HL-60 (cell line): ENCODE results near the gene GGA3.

Experiments used
- DNase-seq, 2 experiments: peaks; one replicate each; pipeline ENCODE4 v3.0.0-alpha.2; 2010 to 2020; ENCODE audit warnings: low read depth in 1 of 2, low spot score in 1 of 2
- H3K27ac ChIP-seq: fragments of 250-450 bp; sonication (Bioruptor Pico); replicated peaks from 2 replicates; pipeline ENCODE4 v1.5.1; 2020; ENCODE audit warnings: mild to moderate bottlenecking, moderate library complexity
- H3K27me3 ChIP-seq: fragments of 250-450 bp; sonication (Bioruptor Pico); 2 replicates; pipeline ENCODE4 v1.5.1; 2021; ENCODE audit warnings: mild to moderate bottlenecking, moderate library complexity; ENCODE audit not compliant: insufficient read depth, poor library complexity, severe bottlenecking
- H3K4me3 ChIP-seq: replicated peaks from 2 replicates; pipeline ENCODE4 v1.5.1; 2011; ENCODE audit warnings: mild to moderate bottlenecking, control low read depth, low read length; ENCODE audit not compliant: insufficient read depth
- GABPA ChIP-seq: IDR thresholded peaks from 2 replicates; pipeline ENCODE4 v1.6.1; 2012; ENCODE audit warnings: low read depth
- POLR2AphosphoS5 ChIP-seq: IDR thresholded peaks from 2 replicates; pipeline ENCODE4 v1.6.1; 2012; ENCODE audit warnings: low read depth
- SPI1 ChIP-seq: IDR thresholded peaks from 2 replicates; pipeline ENCODE4 v1.6.1; 2012; ENCODE audit warnings: low read depth, mild to moderate bottlenecking, borderline replicate concordance
- TF ChIP-seq, protein P1 (sequence below): IDR thresholded peaks from 2 replicates; pipeline ENCODE4 v1.6.1; 2012; ENCODE audit warnings: low read depth; ENCODE audit not compliant: insufficient replicate concordance
- TF ChIP-seq, protein P2 (sequence below): IDR thresholded peaks from one replicate; pipeline ENCODE4 v1.5.1; 2011; ENCODE audit warnings: low read length, control low read depth, inconsistent platforms; ENCODE audit not compliant: insufficient read depth

GGA3 gene

DNA sequence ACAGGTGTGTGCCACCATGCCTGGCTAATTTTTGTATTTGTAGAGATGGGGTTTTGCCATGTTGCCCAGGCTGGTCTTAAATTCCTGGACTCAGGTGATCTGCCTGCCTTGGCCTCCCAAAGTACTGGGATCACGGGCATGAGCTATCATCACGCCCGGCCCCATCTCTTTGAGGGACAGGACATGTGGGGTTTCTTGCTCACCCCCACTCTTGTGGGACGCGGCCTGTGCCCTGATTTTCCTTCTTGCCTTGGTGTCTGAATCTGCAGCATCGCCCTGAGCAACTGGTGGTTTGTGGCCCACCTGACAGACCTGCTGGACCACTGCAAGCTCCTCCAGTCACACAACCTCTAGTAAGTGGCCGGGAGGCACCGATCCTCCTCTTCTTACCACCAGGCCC is 30.3 kb downstream of the GGA3 start:
- no peak for TF ChIP-seq SPI1
- TF ChIP-seq, protein P1, sequence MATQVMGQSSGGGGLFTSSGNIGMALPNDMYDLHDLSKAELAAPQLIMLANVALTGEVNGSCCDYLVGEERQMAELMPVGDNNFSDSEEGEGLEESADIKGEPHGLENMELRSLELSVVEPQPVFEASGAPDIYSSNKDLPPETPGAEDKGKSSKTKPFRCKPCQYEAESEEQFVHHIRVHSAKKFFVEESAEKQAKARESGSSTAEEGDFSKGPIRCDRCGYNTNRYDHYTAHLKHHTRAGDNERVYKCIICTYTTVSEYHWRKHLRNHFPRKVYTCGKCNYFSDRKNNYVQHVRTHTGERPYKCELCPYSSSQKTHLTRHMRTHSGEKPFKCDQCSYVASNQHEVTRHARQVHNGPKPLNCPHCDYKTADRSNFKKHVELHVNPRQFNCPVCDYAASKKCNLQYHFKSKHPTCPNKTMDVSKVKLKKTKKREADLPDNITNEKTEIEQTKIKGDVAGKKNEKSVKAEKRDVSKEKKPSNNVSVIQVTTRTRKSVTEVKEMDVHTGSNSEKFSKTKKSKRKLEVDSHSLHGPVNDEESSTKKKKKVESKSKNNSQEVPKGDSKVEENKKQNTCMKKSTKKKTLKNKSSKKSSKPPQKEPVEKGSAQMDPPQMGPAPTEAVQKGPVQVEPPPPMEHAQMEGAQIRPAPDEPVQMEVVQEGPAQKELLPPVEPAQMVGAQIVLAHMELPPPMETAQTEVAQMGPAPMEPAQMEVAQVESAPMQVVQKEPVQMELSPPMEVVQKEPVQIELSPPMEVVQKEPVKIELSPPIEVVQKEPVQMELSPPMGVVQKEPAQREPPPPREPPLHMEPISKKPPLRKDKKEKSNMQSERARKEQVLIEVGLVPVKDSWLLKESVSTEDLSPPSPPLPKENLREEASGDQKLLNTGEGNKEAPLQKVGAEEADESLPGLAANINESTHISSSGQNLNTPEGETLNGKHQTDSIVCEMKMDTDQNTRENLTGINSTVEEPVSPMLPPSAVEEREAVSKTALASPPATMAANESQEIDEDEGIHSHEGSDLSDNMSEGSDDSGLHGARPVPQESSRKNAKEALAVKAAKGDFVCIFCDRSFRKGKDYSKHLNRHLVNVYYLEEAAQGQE = no peak
- TF ChIP-seq, protein P2, sequence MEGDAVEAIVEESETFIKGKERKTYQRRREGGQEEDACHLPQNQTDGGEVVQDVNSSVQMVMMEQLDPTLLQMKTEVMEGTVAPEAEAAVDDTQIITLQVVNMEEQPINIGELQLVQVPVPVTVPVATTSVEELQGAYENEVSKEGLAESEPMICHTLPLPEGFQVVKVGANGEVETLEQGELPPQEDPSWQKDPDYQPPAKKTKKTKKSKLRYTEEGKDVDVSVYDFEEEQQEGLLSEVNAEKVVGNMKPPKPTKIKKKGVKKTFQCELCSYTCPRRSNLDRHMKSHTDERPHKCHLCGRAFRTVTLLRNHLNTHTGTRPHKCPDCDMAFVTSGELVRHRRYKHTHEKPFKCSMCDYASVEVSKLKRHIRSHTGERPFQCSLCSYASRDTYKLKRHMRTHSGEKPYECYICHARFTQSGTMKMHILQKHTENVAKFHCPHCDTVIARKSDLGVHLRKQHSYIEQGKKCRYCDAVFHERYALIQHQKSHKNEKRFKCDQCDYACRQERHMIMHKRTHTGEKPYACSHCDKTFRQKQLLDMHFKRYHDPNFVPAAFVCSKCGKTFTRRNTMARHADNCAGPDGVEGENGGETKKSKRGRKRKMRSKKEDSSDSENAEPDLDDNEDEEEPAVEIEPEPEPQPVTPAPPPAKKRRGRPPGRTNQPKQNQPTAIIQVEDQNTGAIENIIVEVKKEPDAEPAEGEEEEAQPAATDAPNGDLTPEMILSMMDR = no peak
- TF ChIP-seq GABPA = no peak
- TF ChIP-seq POLR2AphosphoS5 = no peak
- DNase-seq = no peak
- Histone ChIP-seq H3K4me3 (no peak overlapping the region), H3K27me3 (no peaks in the 10 kb centered on the region), H3K27ac (no peak overlapping the region)

DNA sequence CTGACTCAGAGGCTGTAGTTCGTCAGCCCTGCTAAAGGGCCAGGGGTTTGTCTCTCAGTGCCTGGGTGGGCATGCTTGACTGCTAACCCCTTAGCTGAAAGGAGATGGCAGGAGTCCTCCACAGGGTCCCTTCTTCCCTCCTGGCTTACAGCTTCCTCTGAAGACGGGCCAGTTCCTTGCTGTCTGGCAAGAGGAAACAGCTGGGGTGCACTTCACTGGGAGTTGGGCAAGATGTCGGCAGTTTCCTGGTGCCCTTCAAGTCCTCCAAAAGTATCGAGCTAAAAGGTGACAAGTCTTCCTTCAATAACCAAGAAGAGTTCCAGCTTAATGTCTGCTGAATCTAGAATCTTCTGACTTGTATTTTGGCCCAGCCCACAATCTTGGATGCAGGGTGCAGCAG is 32.6 kb downstream of the GGA3 start:
- Histone ChIP-seq H3K27me3 (no peaks in the 10 kb centered on the region), H3K27ac (peak overlapping the region; percentile 62), H3K4me3 (no peak overlapping the region)
- DNase-seq = peak; percentile 55 to 87
- TF ChIP-seq SPI1 = peak; percentile 70; the same call in 1 of the 2 replicates
- TF ChIP-seq, protein P1 = no peak
- TF ChIP-seq, protein P2 = no peak
- peak; percentile 39 for TF ChIP-seq POLR2AphosphoS5
- TF ChIP-seq GABPA = no peak

GRCh38 chr17:75228305-75228704 is 33.1 kb downstream of the GGA3 start:
- Histone ChIP-seq H3K4me3 (no peak overlapping the region), H3K27me3 (no peaks in the 10 kb centered on the region), H3K27ac (peak overlapping the region; percentile 62)
- TF ChIP-seq, protein P2 = no peak
- TF ChIP-seq SPI1 = peak; percentile 93
- DNase-seq = peak; percentile 58 to 82

- no peak for DNase-seq
- no peak for TF ChIP-seq POLR2AphosphoS5
- TF ChIP-seq, protein P1 = no peak
- TF ChIP-seq, protein P2 = no peak
- TF ChIP-seq SPI1 = no peak
- no peak for TF ChIP-seq GABPA
- Histone ChIP-seq H3K4me3 (no peak overlapping the region), H3K27me3 (no peaks in the 10 kb centered on the region), H3K27ac (peak overlapping the region; percentile 62)
Measured at GRCh38 chr17:75227729-75228128, 33.7 kb downstream of the GGA3 start.
